IPS DF 6.9 (cell line): ENCODE data around the gene CRIM1.

Source experiments
- DNase-seq: peaks from one replicate; pipeline ENCODE4 v3.0.0-alpha.2; 2013; ENCODE audit warnings: low read depth, low spot score
- H3K27ac ChIP-seq: one replicate; pipeline ENCODE4 v1.5.1; 2013; ENCODE audit warnings: low read length, control low read depth
- H3K27me3 ChIP-seq: 2 replicates; pipeline ENCODE4 v1.6.1; 2013; ENCODE audit warnings: mild to moderate bottlenecking, low read length; ENCODE audit not compliant: control insufficient read depth, insufficient read depth
- H3K36me3 ChIP-seq: 2 replicates; pipeline ENCODE4 v1.6.1; 2013; ENCODE audit warnings: low read length; ENCODE audit not compliant: control insufficient read depth, insufficient read depth
- H3K4me1 ChIP-seq: 2 replicates; pipeline ENCODE4 v1.6.1; 2013; ENCODE audit warnings: low read length; ENCODE audit not compliant: control insufficient read depth, insufficient read depth
- H3K4me3 ChIP-seq: 2 replicates; pipeline ENCODE4 v1.5.1; 2013; ENCODE audit warnings: mild to moderate bottlenecking, low read length
- H3K9me3 ChIP-seq: 2 replicates; pipeline ENCODE4 v1.6.1; 2013; ENCODE audit warnings: low read length, inconsistent platforms; ENCODE audit not compliant: control insufficient read depth, insufficient read depth
- WGBS: extraction: QIAGEN DNeasy Blood & Tissue Kit; methylation state at CpG from one replicate; pipeline ENCODE4 v1.1.7; 2013; ENCODE audit warnings: mixed read lengths, missing lambda C conversion rate; ENCODE audit not compliant: insufficient read length, insufficient coverage; 5-methylcytosine and 5-hydroxymethylcytosine counted together

The CRIM1 gene

GRCh38 chr2:36541891-36542595 is 186.5 kb downstream of the CRIM1 start:
- H3K36me3 ChIP-seq, result peaks cover 3% of the 10 kb centered on the region; the same call in 1 of the 2 replicates
- H3K4me1 ChIP-seq, result no peaks in the 10 kb centered on the region
- WGBS, result no CpG with 5 or more reads among the region's 4 CpGs
- H3K4me3 ChIP-seq, result no peak overlapping the region
- H3K9me3 ChIP-seq, result no peaks in the 10 kb centered on the region
- no peak overlapping the region for H3K27ac ChIP-seq
- no peaks in the 10 kb centered on the region for H3K27me3 ChIP-seq
- DNase-seq, result no peak

DNA sequence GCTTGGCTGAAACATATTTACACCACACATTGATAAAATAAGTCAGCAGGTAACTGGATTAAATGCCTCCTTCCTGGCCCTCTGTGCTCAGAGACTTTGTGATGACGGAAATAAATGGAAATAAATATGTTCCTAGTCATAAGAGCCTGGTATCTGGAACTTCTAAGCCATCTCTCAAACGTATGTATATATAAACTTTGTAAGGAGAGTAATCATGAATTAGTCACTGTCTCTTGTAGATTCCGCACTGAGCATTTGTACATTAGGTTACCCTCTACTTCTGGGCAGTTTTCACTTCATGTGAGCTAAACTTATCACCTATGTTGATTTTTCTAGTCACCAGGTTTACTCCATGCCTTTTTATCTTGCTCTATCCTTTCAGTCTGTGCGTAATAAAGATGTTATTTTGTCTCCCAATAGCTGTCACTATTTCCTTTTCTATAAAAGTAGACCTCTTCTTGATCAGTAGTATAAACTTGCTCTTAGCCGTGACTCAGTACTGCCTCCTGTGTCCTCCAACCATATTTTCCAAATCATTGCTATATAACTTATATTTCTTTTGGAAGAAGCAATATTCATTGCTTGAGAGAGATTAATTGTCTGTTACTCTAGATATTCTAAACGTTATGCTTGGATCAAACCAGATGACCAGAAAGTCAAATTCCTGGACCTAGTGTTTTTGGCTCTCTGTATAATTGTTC is 189.2 kb downstream of the CRIM1 start:
- peaks cover 7% of the 10 kb centered on the region; the same call in 1 of the 2 replicates for H3K36me3 ChIP-seq
- no peaks in the 10 kb centered on the region for H3K9me3 ChIP-seq
- H3K4me3 ChIP-seq, result no peak overlapping the region
- DNase-seq, result no peak
- H3K4me1 ChIP-seq, result no peaks in the 10 kb centered on the region
- no peak overlapping the region for H3K27ac ChIP-seq
- whole genome bisulfite sequencing, result no CpG with 5 or more reads among the region's 6 CpGs
- H3K27me3 ChIP-seq, result no peaks in the 10 kb centered on the region

DNA sequence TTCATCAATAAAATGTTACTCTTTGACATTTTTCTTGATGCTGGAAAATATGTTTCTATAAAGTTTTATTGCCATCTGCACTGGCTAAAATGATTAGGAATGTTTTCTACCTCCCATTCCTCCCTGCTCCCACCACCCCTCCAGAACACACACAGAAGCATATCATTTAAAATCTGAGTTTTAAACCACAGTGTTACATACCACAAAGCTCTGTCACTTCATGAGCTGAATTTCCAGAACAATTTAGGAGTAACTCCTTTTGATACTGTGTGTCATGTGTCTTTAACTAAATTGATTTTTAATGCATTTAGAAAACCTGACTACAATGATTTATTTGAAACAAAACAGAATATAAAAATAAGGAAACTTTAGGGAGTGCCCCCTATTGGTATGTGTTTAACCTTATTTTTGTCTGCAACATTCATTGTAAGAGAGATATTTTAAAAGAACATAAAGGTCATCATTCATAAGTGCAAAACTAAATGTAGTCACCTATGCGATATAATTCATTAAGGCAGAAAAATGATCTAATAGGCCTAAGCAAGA is 190.4 kb downstream of the CRIM1 start:
- WGBS, result no CpG with 5 or more reads among the region's 1 CpG
- no peak for DNase-seq

DNA sequence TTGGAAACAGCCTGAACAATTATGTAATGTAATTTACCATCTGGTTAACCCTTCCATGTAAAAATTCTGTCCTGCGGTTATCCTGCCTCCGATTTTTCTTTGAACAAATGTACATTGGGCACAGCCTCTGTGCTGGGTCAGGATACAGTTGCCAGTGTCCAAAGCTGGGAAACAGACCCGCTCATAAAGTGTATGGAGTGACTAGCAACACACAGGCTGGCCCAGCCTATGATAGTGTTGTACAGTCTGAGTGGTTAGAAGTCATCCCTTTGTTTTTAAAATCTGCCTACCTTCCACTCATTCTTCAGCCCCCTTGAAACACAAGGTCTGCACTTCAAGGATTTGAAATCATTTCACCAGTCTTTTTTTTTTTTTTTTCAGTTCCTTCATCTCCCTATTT is 192.3 kb downstream of the CRIM1 start:
- no CpG with 5 or more reads among the region's 3 CpGs for WGBS
- no peak for DNase-seq

More for the DNA sequence above, 190.4 kb downstream of the CRIM1 start:
- no peak overlapping the region for H3K4me3 ChIP-seq
- no peaks in the 10 kb centered on the region for H3K9me3 ChIP-seq
- H3K27ac ChIP-seq, result no peak overlapping the region
- H3K36me3 ChIP-seq, result peaks cover 7% of the 10 kb centered on the region; the same call in 1 of the 2 replicates
- H3K4me1 ChIP-seq, result no peaks in the 10 kb centered on the region
- H3K27me3 ChIP-seq, result no peaks in the 10 kb centered on the region

GRCh38 chr2:36549165-36549574 is 193.6 kb downstream of the CRIM1 start:
- Histone ChIP-seq H3K36me3 (peaks cover 9% of the 10 kb centered on the region; the same call in 1 of the 2 replicates), H3K27ac (no peak overlapping the region)
- no peak for DNase-seq

More for the DNA sequence above, 192.3 kb downstream of the CRIM1 start:
- H3K36me3 ChIP-seq, result peaks cover 7% of the 10 kb centered on the region; the same call in 1 of the 2 replicates
- no peak overlapping the region for H3K27ac ChIP-seq
- no peaks in the 10 kb centered on the region for H3K9me3 ChIP-seq
- no peaks in the 10 kb centered on the region for H3K4me1 ChIP-seq
- H3K27me3 ChIP-seq, result no peaks in the 10 kb centered on the region
- no peak overlapping the region for H3K4me3 ChIP-seq

GRCh38 chr2:36550006-36550405 is 194.4 kb downstream of the CRIM1 start:
- H3K36me3 ChIP-seq, result peaks cover 9% of the 10 kb centered on the region; the same call in 1 of the 2 replicates
- H3K4me1 ChIP-seq, result no peaks in the 10 kb centered on the region
- no peak overlapping the region for H3K4me3 ChIP-seq
- no peaks in the 10 kb centered on the region for H3K9me3 ChIP-seq
- WGBS, result no CpG with 5 or more reads among the region's 5 CpGs
- H3K27ac ChIP-seq, result no peak overlapping the region
- H3K27me3 ChIP-seq, result no peaks in the 10 kb centered on the region
- no peak for DNase-seq

More at GRCh38 chr2:36549165-36549574, 193.6 kb downstream of the CRIM1 start:
- Histone ChIP-seq H3K9me3 (no peaks in the 10 kb centered on the region), H3K27me3 (no peaks in the 10 kb centered on the region), H3K4me1 (no peaks in the 10 kb centered on the region), H3K4me3 (no peak overlapping the region)
- WGBS, result no CpG with 5 or more reads among the region's 7 CpGs

DNA sequence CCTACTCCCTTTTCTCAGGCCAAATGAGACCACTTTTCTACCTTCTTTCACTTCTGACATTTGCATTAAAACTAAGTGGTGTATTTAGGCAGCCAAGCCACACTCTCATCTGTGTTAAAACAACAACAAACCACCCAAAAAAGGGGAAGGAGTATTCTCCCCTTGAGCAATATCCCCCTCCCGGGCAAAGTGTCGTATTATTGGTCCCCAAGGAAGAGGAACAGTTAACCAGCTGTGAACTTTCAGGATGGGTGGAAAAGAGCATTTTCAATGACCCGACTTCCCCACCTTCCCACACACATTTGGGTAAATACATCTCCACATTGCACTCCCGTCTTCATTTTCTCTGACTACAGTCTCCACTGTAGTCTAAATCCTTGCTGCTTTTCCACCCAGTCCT is 198.1 kb downstream of the CRIM1 start:
- no peaks in the 10 kb centered on the region for H3K27me3 ChIP-seq
- peaks cover 3% of the 10 kb centered on the region; the same call in 1 of the 2 replicates for H3K36me3 ChIP-seq
- no peaks in the 10 kb centered on the region for H3K4me1 ChIP-seq
- no peak for DNase-seq
- H3K9me3 ChIP-seq, result no peaks in the 10 kb centered on the region
- no CpG with 5 or more reads among the region's 4 CpGs for WGBS
- H3K4me3 ChIP-seq, result no peak overlapping the region
- H3K27ac ChIP-seq, result no peak overlapping the region

DNA sequence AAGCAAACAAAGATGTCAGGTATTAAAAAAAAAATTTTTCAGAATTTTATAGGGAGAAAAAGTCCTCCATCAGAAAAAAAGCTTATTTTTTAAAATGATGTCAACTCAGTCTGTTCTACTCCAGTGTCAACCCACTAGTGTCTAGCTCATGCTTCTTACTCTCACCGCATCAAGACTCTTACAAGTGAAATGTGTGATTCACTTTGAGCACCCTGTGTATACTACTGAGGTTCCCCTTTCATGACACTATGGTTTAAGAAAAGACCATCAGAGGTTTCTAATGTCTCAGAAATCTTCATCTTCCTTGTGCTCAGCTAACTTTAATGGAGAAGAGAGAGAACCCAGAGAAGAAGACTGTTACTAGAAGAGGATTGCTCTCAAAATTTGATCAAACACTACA is 199.0 kb downstream of the CRIM1 start:
- whole genome bisulfite sequencing, result no CpG with 5 or more reads among the region's 1 CpG
- DNase-seq, result no peak

GRCh38 chr2:36555789-36556188 is 200.2 kb downstream of the CRIM1 start:
- no peaks in the 10 kb centered on the region for H3K9me3 ChIP-seq
- no peak overlapping the region for H3K27ac ChIP-seq
- 0 out of 2 replicates have a peak, but pooled peaks cover 2% of the 10 kb centered on the region for H3K36me3 ChIP-seq
- no peak overlapping the region for H3K4me3 ChIP-seq
- no CpG with 5 or more reads among the region's 3 CpGs for WGBS
- no peaks in the 10 kb centered on the region for H3K4me1 ChIP-seq
- no peaks in the 10 kb centered on the region for H3K27me3 ChIP-seq
- DNase-seq, result no peak

More for the DNA sequence above, 199.0 kb downstream of the CRIM1 start:
- Histone ChIP-seq H3K9me3 (no peaks in the 10 kb centered on the region), H3K27me3 (no peaks in the 10 kb centered on the region), H3K4me3 (no peak overlapping the region), H3K27ac (no peak overlapping the region), H3K4me1 (no peaks in the 10 kb centered on the region), H3K36me3 (0 out of 2 replicates have a peak, but pooled peaks cover 2% of the 10 kb centered on the region)

GRCh38 chr2:36556842-36557241 is 201.3 kb downstream of the CRIM1 start:
- Histone ChIP-seq H3K4me3 (no peak overlapping the region), H3K27me3 (no peaks in the 10 kb centered on the region), H3K27ac (no peak overlapping the region), H3K4me1 (no peaks in the 10 kb centered on the region), H3K36me3 (0 out of 2 replicates have a peak, but pooled peaks cover 2% of the 10 kb centered on the region), H3K9me3 (no peaks in the 10 kb centered on the region)
- WGBS, result no CpG with 5 or more reads among the region's 1 CpG
- DNase-seq, result no peak
